Panc1 (cell line): ENCODE data around the gene AARS2.

ENCODE experiments used
- CTCF ChIP-seq: fragments of 450-650 bp; IDR thresholded peaks from 2 replicates; pipeline ENCODE4 v1.5.1; 2017; ENCODE audit warnings: mild to moderate bottlenecking
- POLR2AphosphoS5 ChIP-seq: IDR thresholded peaks from 2 replicates; pipeline ENCODE4 v1.6.1; 2012; ENCODE audit warnings: mild to moderate bottlenecking, low read depth, low read length, moderate library complexity
- SIN3A ChIP-seq: IDR thresholded peaks from 2 replicates; pipeline ENCODE4 v1.6.1; 2012; ENCODE audit warnings: low read depth, mild to moderate bottlenecking, low read length, moderate library complexity, borderline replicate concordance; ENCODE audit not compliant: insufficient read depth
- TCF7L2 ChIP-seq: IDR thresholded peaks from 2 replicates; pipeline ENCODE4 v1.6.1; 2011; ENCODE audit warnings: mild to moderate bottlenecking, low read depth, low read length, inconsistent platforms

GRCh38 chr6:44292661-44293365, 20.3 kb downstream of the AARS2 start:
- no peak for TF ChIP-seq CTCF
- no peak for TF ChIP-seq POLR2AphosphoS5
- TF ChIP-seq SIN3A = no peak
- TF ChIP-seq TCF7L2 = no peak
